ENCODE measurements around the gene MARK3. TPM values are rescaled to one million over a fixed set of nuclear protein-coding genes. Genes with fewer than 3 reads are reported as not detected.

Gene MARK3
- total and polyA plus RNA-seq, 2 of the 4 experiments (the other 2 are of a cell fraction): 78.5 to 80.5 TPM

- 71% methylated on average over 25 of the region's 42 CpGs; no CpG with 5 or more reads in 1 of the 2 experiments for WGBS, 2 experiments (ENCODE audit: extremely low coverage in 2 of 2, insufficient read length in 1 of 2)
- H3K27ac ChIP-seq (ENCODE audit: insufficient read depth, low read length): peak overlapping the region; percentile 61
- TF ChIP-seq FOS (IDR thresholded peaks at IDR 0.05; ENCODE audit: low read depth, low read length): no peak
- TF ChIP-seq CTCF (conservative IDR thresholded peaks at IDR 0.05; ENCODE audit: low read depth, low read length): no peak
- no peak for TF ChIP-seq NFE2L2 (IDR thresholded peaks at IDR 0.05; ENCODE audit: low read depth, low read length)
- no peak for TF ChIP-seq CHD1 (IDR thresholded peaks at IDR 0.05; ENCODE audit: low read depth, low read length)
- no peak for TF ChIP-seq RAD21 (IDR thresholded peaks at IDR 0.05; ENCODE audit: low read length)
- no peak for TF ChIP-seq POLR2A (IDR thresholded peaks at IDR 0.05; ENCODE audit: low read depth, low read length)
- no peak for TF ChIP-seq RFX5 (IDR thresholded peaks at IDR 0.05; ENCODE audit: low read depth, low read length)
- TF ChIP-seq RCOR1 (IDR thresholded peaks at IDR 0.05; ENCODE audit: insufficient replicate concordance, low read length): no peak
- no peak for TF ChIP-seq BHLHE40 (IDR thresholded peaks at IDR 0.05; ENCODE audit: low read depth, low read length)
- no peak for TF ChIP-seq MXI1 (IDR thresholded peaks at IDR 0.05; ENCODE audit: borderline replicate concordance, low read depth, low read length)
- TF ChIP-seq MAZ (IDR thresholded peaks at IDR 0.05; ENCODE audit: borderline replicate concordance, low read depth, low read length): no peak
- TF ChIP-seq, protein P1, sequence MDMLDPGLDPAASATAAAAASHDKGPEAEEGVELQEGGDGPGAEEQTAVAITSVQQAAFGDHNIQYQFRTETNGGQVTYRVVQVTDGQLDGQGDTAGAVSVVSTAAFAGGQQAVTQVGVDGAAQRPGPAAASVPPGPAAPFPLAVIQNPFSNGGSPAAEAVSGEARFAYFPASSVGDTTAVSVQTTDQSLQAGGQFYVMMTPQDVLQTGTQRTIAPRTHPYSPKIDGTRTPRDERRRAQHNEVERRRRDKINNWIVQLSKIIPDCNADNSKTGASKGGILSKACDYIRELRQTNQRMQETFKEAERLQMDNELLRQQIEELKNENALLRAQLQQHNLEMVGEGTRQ (IDR thresholded peaks at IDR 0.05; ENCODE audit: low read depth, low read length): no peak
- TF ChIP-seq CEBPB (IDR thresholded peaks at IDR 0.05; ENCODE audit: low read depth, low read length): no peak
- no peak for TF ChIP-seq MAFK (IDR thresholded peaks at IDR 0.05; ENCODE audit: low read depth, low read length)
- no peak for TF ChIP-seq SMC3 (IDR thresholded peaks at IDR 0.05; ENCODE audit: low read depth, low read length)
Measured at GRCh38 chr14:103529383-103530365, 144.5 kb downstream of the MARK3 start.

More at GRCh38 chr14:103529383-103530365, 144.5 kb downstream of the MARK3 start:
- peak overlapping the region; percentile 72 for H3K9ac ChIP-seq (ENCODE audit: low read depth, low read length)
- H3K4ac ChIP-seq (ENCODE audit: low read depth, low read length): peak overlapping the region; percentile 73
- H3K18ac ChIP-seq (ENCODE audit: low read depth, low read length): no peak overlapping the region
- H3K27me3 ChIP-seq (ENCODE audit: control insufficient read depth, insufficient read depth, low read length): no peaks in the 10 kb centered on the region
- H3K36me3 ChIP-seq (ENCODE audit: control insufficient read depth, insufficient read depth, low read length): peaks cover 6% of the 10 kb centered on the region; the same call in 1 of the 2 replicates
- peak overlapping the region; percentile 77 for H3K4me3 ChIP-seq (ENCODE audit: insufficient read depth, low read depth, low read length)
- H3K79me1 ChIP-seq (ENCODE audit: low read depth in 1 of 2, low read length in 2 of 2): peaks cover 0 to 44% of the 10 kb centered on the region in 2 experiments; a peak in 3 of 4 replicates
- H2AFZ ChIP-seq (replicated peaks; ENCODE audit: low read length, poor library complexity): peak overlapping the region; percentile 95
- peak overlapping the region; percentile 20 for H2BK5ac ChIP-seq (ENCODE audit: low read depth, low read length, poor library complexity, severe bottlenecking)
- peak overlapping the region; percentile 93 for H2AK5ac ChIP-seq (ENCODE audit: low read depth, low read length)
- H2AK9ac ChIP-seq (replicated peaks; ENCODE audit: low read depth, low read length, poor library complexity): peak overlapping the region; percentile 87
- no peak overlapping the region for H2BK20ac ChIP-seq (ENCODE audit: low read depth, low read length)
- no peaks in the 10 kb centered on the region for H3K9me3 ChIP-seq (ENCODE audit: control insufficient read depth, insufficient read depth, low read length)
- H4K8ac ChIP-seq (ENCODE audit: low read depth in 2 of 2, low read length in 2 of 2): peak overlapping the region; percentile 71 to 83; a peak in 3 of 4 replicates
- H3K4me1 ChIP-seq (ENCODE audit: control insufficient read depth, insufficient read depth, low read length): peaks cover 11% of the 10 kb centered on the region
- peak overlapping the region; percentile 34 for H4K91ac ChIP-seq (ENCODE audit: insufficient read depth, low read depth, low read length)
- POLR2A ChIA-PET (ENCODE audit: unreplicated experiment): interaction anchor here (0.6 kb wide), 1 partner anchor 20 kb away, joined by 4 read pairs; no protein-coding TSS in a partner anchor
- DNase-seq (no peak), ATAC-seq (ENCODE audit: low read depth) (peak; percentile 36; the same call in 1 of the 2 replicates)
- no peak overlapping the region for H2BK120ac ChIP-seq (ENCODE audit: low read depth, low read length)
- peak overlapping the region; percentile 33; the same call in 1 of the 3 replicates for H2BK15ac ChIP-seq (ENCODE audit: low read depth, low read length)
- in situ Hi-C loops (cut with MboI; ENCODE audit: low sequenced_read_pairs): no loop called here
- peaks cover 26% of the 10 kb centered on the region for H4K20me1 ChIP-seq (ENCODE audit: insufficient read depth, low read length)
- intact Hi-C loops (cut with micrococcal nuclease): no loop called here
- dilution Hi-C loops (cut with HindIII; ENCODE audit: low sequenced_read_pairs, unreplicated experiment): no loop called here
- no peak overlapping the region for H3K14ac ChIP-seq (replicated peaks; ENCODE audit: low read depth, low read length)
- no TSS peak for BruUV-seq (replicated peaks)
- H4K5ac ChIP-seq (ENCODE audit: low read depth, low read length): no peak overlapping the region
- 0 out of 2 replicates have a peak overlapping the region, but pooled peaks have one; percentile 28 for H3K56ac ChIP-seq (ENCODE audit: extremely low read depth, insufficient read depth, low read length)
- H3K4me2 ChIP-seq (ENCODE audit: low read depth, low read length): peak overlapping the region; percentile 74
- peaks cover 13% of the 10 kb centered on the region for H3K9me1 ChIP-seq (ENCODE audit: insufficient read depth, low read length)
- H3K23ac ChIP-seq (ENCODE audit: low read depth, low read length): peak overlapping the region; percentile 22; the same call in 1 of the 2 replicates
- CTCF ChIA-PET: interaction anchor here (1.3 kb wide), 1 partner anchor 11 kb away, joined by 5 read pairs; no protein-coding TSS in a partner anchor

Data from IMR-90 (cell line).